Gastroesophageal sphincter (tissue), 4 donors: Measurements from ENCODE around the gene GIPC1. TPM values are rescaled to one million over a fixed set of nuclear protein-coding genes. Genes with fewer than 3 reads are reported as not detected.

Experiments
- ATAC-seq: fragments of 150-250 bp; one replicate; pipeline ENCODE4 v1.9.1; 2016; ENCODE audit warnings: mild to moderate bottlenecking, moderate library complexity
- H3K27ac ChIP-seq, 4 donors: fragments of 200-600 bp; sonication (generic) in 3 of 4; 1 replicate in 3 of 4; 2 replicates in 1 of 4; pipeline ENCODE4 v1.5.1; 2016 to 2019
- H3K27me3 ChIP-seq: fragments of 200-600 bp; sonication (generic); one replicate; pipeline ENCODE4 v1.5.1; 2019
- H3K36me3 ChIP-seq, 2 donors: fragments of 200-600 bp; sonication (generic); one replicate each; pipeline ENCODE4 v1.5.1; 2019; ENCODE audit warnings: control low read depth in 1 of 2
- H3K4me1 ChIP-seq, 3 donors: fragments of 200-600 bp; sonication (generic); 1 replicate in 2 of 3; 2 replicates in 1 of 3; pipeline ENCODE4 v1.5.1; 2016 to 2019; ENCODE audit warnings: control low read depth in 2 of 3
- H3K4me3 ChIP-seq, 2 donors: fragments of 200-600 bp; sonication (generic); one replicate each; pipeline ENCODE4 v1.5.1; 2019; ENCODE audit warnings: mild to moderate bottlenecking in 1 of 2, moderate library complexity in 1 of 2
- H3K9me3 ChIP-seq, 3 donors: fragments of 200-600 bp; sonication (generic); one replicate each; pipeline ENCODE4 v1.5.1; 2017 to 2019; ENCODE audit warnings: control low read depth in 2 of 3
- EP300 ChIP-seq: sonication (generic); formaldehyde crosslinking; IDR thresholded peaks from one replicate; pipeline ENCODE4 v1.6.1; 2017; ENCODE audit warnings: antibody characterized with exemption, mild to moderate bottlenecking
- POLR2A ChIP-seq, 2 donors: fragments of 450-650 bp; IDR thresholded peaks; one replicate each; pipeline ENCODE4 v1.6.1; 2017; ENCODE audit warnings: antibody characterized with exemption in 2 of 2, mild to moderate bottlenecking in 2 of 2, moderate library complexity in 1 of 2
- POLR2AphosphoS5 ChIP-seq: sonication (generic); formaldehyde crosslinking; IDR thresholded peaks from one replicate; pipeline ENCODE4 v1.6.1; 2017; ENCODE audit warnings: antibody characterized with exemption
- WGBS, 2 donors: methylation state at CpG; one replicate each; pipeline ENCODE4 v1.1.5; 2018; ENCODE audit warnings: low coverage in 1 of 2; 5-methylcytosine and 5-hydroxymethylcytosine counted together
- total RNA-seq, 4 donors: library from RNA; depleted of rRNA; stranded (reverse); fragments of >200 nt; gene quantifications; one replicate each; pipeline ENCODE4 v1.1.0, GENCODE V29; 2016
- TF ChIP-seq, protein P1 (sequence below), 4 experiments: fragments of 200-600 bp in 2 of 4; fragments of 450-650 bp in 2 of 4; sonication (generic) in 1 of 4; IDR thresholded peaks; one replicate each; pipeline ENCODE4 v1.5.1; 2017 to 2019; ENCODE audit warnings: antibody characterized with exemption in 4 of 4, mild to moderate bottlenecking in 2 of 4, moderate library complexity in 2 of 4

GIPC1 gene
- total RNA-seq, 4 donors from 2014 or later, result 63.8 to 115 (median 78.3) TPM

GRCh38 chr19:14474827-14475226 lies 21.1 kb downstream of the GIPC1 start:
- 74 to 88% methylated on average over 2 to 4 of the region's 12 CpGs for WGBS, 2 donors
- Histone ChIP-seq H3K9me3 (no peaks in the 10 kb centered on the region), H3K4me3 (peak overlapping the region in 1 of 2 donors; percentile 36), H3K36me3 (peaks cover 0 to 45% of the 10 kb centered on the region in 2 donors), H3K4me1 (peaks cover 0 to 76% (median 28%) of the 10 kb centered on the region in 3 donors), H3K27me3 (peaks cover 34% of the 10 kb centered on the region), H3K27ac (peak overlapping the region in 2 of 4 donors; percentile 55 to 65)
- ATAC-seq, result no peak
- TF ChIP-seq, protein P1, sequence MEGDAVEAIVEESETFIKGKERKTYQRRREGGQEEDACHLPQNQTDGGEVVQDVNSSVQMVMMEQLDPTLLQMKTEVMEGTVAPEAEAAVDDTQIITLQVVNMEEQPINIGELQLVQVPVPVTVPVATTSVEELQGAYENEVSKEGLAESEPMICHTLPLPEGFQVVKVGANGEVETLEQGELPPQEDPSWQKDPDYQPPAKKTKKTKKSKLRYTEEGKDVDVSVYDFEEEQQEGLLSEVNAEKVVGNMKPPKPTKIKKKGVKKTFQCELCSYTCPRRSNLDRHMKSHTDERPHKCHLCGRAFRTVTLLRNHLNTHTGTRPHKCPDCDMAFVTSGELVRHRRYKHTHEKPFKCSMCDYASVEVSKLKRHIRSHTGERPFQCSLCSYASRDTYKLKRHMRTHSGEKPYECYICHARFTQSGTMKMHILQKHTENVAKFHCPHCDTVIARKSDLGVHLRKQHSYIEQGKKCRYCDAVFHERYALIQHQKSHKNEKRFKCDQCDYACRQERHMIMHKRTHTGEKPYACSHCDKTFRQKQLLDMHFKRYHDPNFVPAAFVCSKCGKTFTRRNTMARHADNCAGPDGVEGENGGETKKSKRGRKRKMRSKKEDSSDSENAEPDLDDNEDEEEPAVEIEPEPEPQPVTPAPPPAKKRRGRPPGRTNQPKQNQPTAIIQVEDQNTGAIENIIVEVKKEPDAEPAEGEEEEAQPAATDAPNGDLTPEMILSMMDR (IDR thresholded peaks at IDR 0.05), result no peak
- TF ChIP-seq POLR2AphosphoS5 (no peak), POLR2A (IDR thresholded peaks at IDR 0.05) (no peak), EP300 (no peak)

DNA sequence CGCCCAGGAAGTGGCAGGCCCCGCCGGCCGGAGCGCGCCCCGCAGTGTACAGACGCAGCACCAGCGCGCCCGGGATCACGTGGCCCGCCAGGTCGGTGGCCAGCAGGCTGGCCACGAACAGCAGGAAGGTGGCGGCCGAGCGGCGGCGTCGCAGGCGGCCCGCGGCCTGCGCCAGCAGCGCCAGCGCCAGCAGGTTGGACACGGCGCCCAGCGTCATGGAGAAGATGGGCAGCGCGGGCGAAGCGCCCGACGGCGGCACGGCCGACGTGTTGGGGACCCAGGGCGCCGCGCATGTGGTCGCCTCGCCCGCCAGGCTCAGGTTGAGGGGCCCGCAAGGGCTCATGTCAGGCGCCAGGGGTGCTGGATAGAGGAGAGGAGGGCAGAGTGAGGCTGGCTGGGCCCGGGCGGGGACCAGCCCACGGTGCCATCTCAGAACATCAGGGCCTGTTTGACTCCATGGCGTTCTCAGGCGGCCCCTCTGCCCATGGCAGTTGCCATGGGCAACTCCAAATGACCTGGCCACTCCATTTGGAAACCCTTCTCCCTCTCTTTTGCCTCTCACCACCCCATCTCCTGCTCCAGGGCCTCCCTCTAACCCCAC lies 21.8 kb downstream of the GIPC1 start:
- peak overlapping the region in 1 of 2 donors; percentile 6 for H3K4me3 ChIP-seq
- no peak for ATAC-seq
- H3K4me1 ChIP-seq, result peaks cover 0 to 72% (median 28%) of the 10 kb centered on the region in 3 donors
- H3K27ac ChIP-seq, result no peak overlapping the region
- peaks cover 0 to 45% of the 10 kb centered on the region in 2 donors for H3K36me3 ChIP-seq
- H3K27me3 ChIP-seq, result peaks cover 34% of the 10 kb centered on the region
- H3K9me3 ChIP-seq, result no peaks in the 10 kb centered on the region
- 75 to 77% methylated on average over 3 to 4 of the region's 53 CpGs for WGBS, 2 donors
- no peak for TF ChIP-seq POLR2AphosphoS5
- TF ChIP-seq, protein P1 (IDR thresholded peaks at IDR 0.05), result no peak
- TF ChIP-seq POLR2A (IDR thresholded peaks at IDR 0.05), result no peak
- TF ChIP-seq EP300, result no peak

- Histone ChIP-seq H3K9me3 (no peaks in the 10 kb centered on the region), H3K4me1 (peaks cover 0 to 70% (median 28%) of the 10 kb centered on the region in 3 donors), H3K27ac (no peak overlapping the region), H3K4me3 (peak overlapping the region in 1 of 2 donors; percentile 6), H3K27me3 (peaks cover 34% of the 10 kb centered on the region), H3K36me3 (peaks cover 0 to 45% of the 10 kb centered on the region in 2 donors)
- TF ChIP-seq, protein P1 (IDR thresholded peaks at IDR 0.05), result peak in 1 of 4 experiments; percentile 10
- TF ChIP-seq POLR2AphosphoS5, result no peak
- WGBS, 2 donors, result 51 to 68% methylated on average over 11 to 21 of the region's 97 CpGs
- no peak for ATAC-seq
Measured at GRCh38 chr19:14473073-14473977, 22.6 kb downstream of the GIPC1 start.

- no peaks in the 10 kb centered on the region for H3K9me3 ChIP-seq
- peaks cover 34% of the 10 kb centered on the region for H3K27me3 ChIP-seq
- peak overlapping the region in 1 of 2 donors; percentile 26 for H3K4me3 ChIP-seq
- peaks cover 0 to 60% (median 26%) of the 10 kb centered on the region in 3 donors for H3K4me1 ChIP-seq
- H3K27ac ChIP-seq, result peak overlapping the region in 2 of 4 donors; percentile 2 to 12
- WGBS, 2 donors, result 0 to 8% methylated on average over 1 to 10 of the region's 66 CpGs
- ATAC-seq, result peak; percentile 47
- peaks cover 0 to 45% of the 10 kb centered on the region in 2 donors for H3K36me3 ChIP-seq
- TF ChIP-seq POLR2A (IDR thresholded peaks at IDR 0.05), result no peak
- TF ChIP-seq, protein P1 (IDR thresholded peaks at IDR 0.05), result peak in 3 of 4 experiments; percentile 91 to 98 (median 97)
Measured at GRCh38 chr19:14472202-14472938, 23.6 kb downstream of the GIPC1 start.
